ENCODE results near the gene GALNT18.

The GALNT18 gene

GRCh38 chr11:11446967-11447366 is 174.8 kb downstream of the GALNT18 start:
- Histone ChIP-seq H3K4me2 (ENCODE audit: low read depth, low read length, poor library complexity, severe bottlenecking) (no peak overlapping the region), H3F3A (ENCODE audit: insufficient read depth) (no peaks in the 10 kb centered on the region), H3K4me3 (ENCODE audit: insufficient read depth, low read length, poor library complexity, severe bottlenecking) (no peak overlapping the region), H2AFZ (ENCODE audit: low read depth, low read length, severe bottlenecking) (no peak overlapping the region), H3K9me2 (replicated peaks; ENCODE audit: insufficient read depth, low read length) (no peaks in the 10 kb centered on the region), H3K27ac (ENCODE audit: low read depth, low read length) (no peak overlapping the region), H3K27me3 (ENCODE audit: low read length) (no peaks in the 10 kb centered on the region), H4K20me1 (ENCODE audit: low read depth, low read length) (no peaks in the 10 kb centered on the region), H3K79me2 (ENCODE audit: insufficient read depth, low read length) (no peaks in the 10 kb centered on the region), H3K9me3 (ENCODE audit: insufficient read depth, low read length) (no peaks in the 10 kb centered on the region), H3K36me3 (ENCODE audit: low read length) (no peaks in the 10 kb centered on the region), H3K9ac (ENCODE audit: low read length) (no peak overlapping the region)
- TF ChIP-seq EZH2phosphoT487 (conservative IDR thresholded peaks at IDR 0.05; ENCODE audit: low read length) (no peak), CTCF (IDR thresholded peaks at IDR 0.05; ENCODE audit: insufficient read depth, low read length, poor library complexity, severe bottlenecking) (no peak)

- Histone ChIP-seq H3F3A (ENCODE audit: insufficient read depth) (no peaks in the 10 kb centered on the region), H3K36me3 (ENCODE audit: low read length) (no peaks in the 10 kb centered on the region), H3K4me2 (ENCODE audit: low read depth, low read length, poor library complexity, severe bottlenecking) (no peak overlapping the region), H3K79me2 (ENCODE audit: insufficient read depth, low read length) (no peaks in the 10 kb centered on the region), H3K27ac (ENCODE audit: low read depth, low read length) (no peak overlapping the region), H3K9me3 (ENCODE audit: insufficient read depth, low read length) (no peaks in the 10 kb centered on the region), H3K9ac (ENCODE audit: low read length) (no peak overlapping the region), H4K20me1 (ENCODE audit: low read depth, low read length) (no peaks in the 10 kb centered on the region), H3K9me2 (replicated peaks; ENCODE audit: insufficient read depth, low read length) (no peaks in the 10 kb centered on the region), H2AFZ (ENCODE audit: low read depth, low read length, severe bottlenecking) (no peak overlapping the region), H3K27me3 (ENCODE audit: low read length) (no peaks in the 10 kb centered on the region), H3K4me3 (ENCODE audit: insufficient read depth, low read length, poor library complexity, severe bottlenecking) (no peak overlapping the region)
- TF ChIP-seq EZH2phosphoT487 (conservative IDR thresholded peaks at IDR 0.05; ENCODE audit: low read length): no peak
- TF ChIP-seq CTCF (IDR thresholded peaks at IDR 0.05; ENCODE audit: insufficient read depth, low read length, poor library complexity, severe bottlenecking): no peak
These were observed 175.2 kb downstream of the GALNT18 start for GRCh38 chr11:11446564-11446963.

GRCh38 chr11:11445441-11446185 is 176.2 kb downstream of the GALNT18 start:
- H3F3A ChIP-seq (ENCODE audit: insufficient read depth): no peaks in the 10 kb centered on the region
- no peak overlapping the region for H3K27ac ChIP-seq (ENCODE audit: low read depth, low read length)
- TF ChIP-seq CTCF (IDR thresholded peaks at IDR 0.05; ENCODE audit: insufficient read depth, low read length, poor library complexity, severe bottlenecking): no peak
- TF ChIP-seq EZH2phosphoT487 (conservative IDR thresholded peaks at IDR 0.05; ENCODE audit: low read length): no peak
- no peaks in the 10 kb centered on the region for H3K9me3 ChIP-seq (ENCODE audit: insufficient read depth, low read length)
- no peaks in the 10 kb centered on the region for H3K27me3 ChIP-seq (ENCODE audit: low read length)
- H3K79me2 ChIP-seq (ENCODE audit: insufficient read depth, low read length): no peaks in the 10 kb centered on the region
- no peaks in the 10 kb centered on the region for H3K36me3 ChIP-seq (ENCODE audit: low read length)
- H3K4me2 ChIP-seq (ENCODE audit: low read depth, low read length, poor library complexity, severe bottlenecking): no peak overlapping the region
- H4K20me1 ChIP-seq (ENCODE audit: low read depth, low read length): no peaks in the 10 kb centered on the region
- no peak overlapping the region for H3K4me3 ChIP-seq (ENCODE audit: insufficient read depth, low read length, poor library complexity, severe bottlenecking)
- H3K9me2 ChIP-seq (replicated peaks; ENCODE audit: insufficient read depth, low read length): no peaks in the 10 kb centered on the region
- H2AFZ ChIP-seq (ENCODE audit: low read depth, low read length, severe bottlenecking): no peak overlapping the region
- no peak overlapping the region for H3K9ac ChIP-seq (ENCODE audit: low read length)

Data from SU-DHL-6 (cell line).